GM18909 (cell line): ENCODE results near the gene KIF26B.

Experiments used
- ATAC-seq: cut with Tn5 transposase; IDR thresholded peaks from one replicate; pipeline ENCODE4 v1.9.1; 2021; ENCODE audit warnings: mild to moderate bottlenecking; ENCODE audit not compliant: unreplicated experiment, poor library complexity

Gene KIF26B

GRCh38 chr1:245530937-245531336 lies 376.2 kb downstream of the KIF26B start:
- ATAC-seq, result no peak

DNA sequence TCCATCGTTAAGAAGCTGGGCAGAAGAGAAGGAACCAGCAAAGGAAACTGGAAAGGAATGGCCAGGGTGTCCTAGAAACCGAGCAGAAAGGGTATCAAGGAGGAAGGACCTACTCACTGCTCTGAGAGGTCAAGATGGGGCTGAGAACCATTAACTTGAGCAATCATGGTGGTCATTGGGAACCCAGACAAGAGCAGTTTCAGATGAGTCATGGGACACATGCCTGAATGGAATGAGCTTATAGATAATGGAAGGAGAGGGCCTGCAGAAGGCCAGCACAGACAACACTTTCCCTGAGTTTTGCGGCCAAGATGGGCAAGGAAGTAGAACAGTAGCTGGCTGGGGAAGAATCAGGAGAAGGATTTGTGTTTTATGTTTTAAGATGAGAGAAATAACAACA lies 383.2 kb downstream of the KIF26B start:
- ATAC-seq, result no peak

GRCh38 chr1:245538671-245539070 lies 383.9 kb downstream of the KIF26B start:
- ATAC-seq, result no peak

DNA sequence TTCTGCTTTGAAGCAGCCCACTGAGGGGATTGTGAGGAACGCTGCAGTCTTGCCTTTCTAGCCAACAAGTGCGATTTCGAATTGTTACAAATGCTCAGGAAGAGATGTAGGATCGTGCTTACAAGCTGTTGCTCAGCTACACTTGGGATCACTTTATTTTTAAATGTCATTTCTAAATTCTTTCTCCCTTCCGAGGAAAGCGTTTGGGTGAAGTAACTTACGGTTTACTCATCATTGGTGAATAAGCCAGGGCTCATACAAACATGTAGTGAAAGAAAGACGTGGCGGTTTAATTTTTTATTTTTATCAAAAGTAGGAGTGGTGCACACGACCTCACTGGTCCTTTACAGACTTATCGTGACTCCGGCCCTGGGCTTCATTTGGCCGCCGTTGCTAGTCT lies 386.6 kb downstream of the KIF26B start:
- no peak for ATAC-seq

- no peak for ATAC-seq
Observed at GRCh38 chr1:245542365-245542764, 387.6 kb downstream of the KIF26B start.

DNA sequence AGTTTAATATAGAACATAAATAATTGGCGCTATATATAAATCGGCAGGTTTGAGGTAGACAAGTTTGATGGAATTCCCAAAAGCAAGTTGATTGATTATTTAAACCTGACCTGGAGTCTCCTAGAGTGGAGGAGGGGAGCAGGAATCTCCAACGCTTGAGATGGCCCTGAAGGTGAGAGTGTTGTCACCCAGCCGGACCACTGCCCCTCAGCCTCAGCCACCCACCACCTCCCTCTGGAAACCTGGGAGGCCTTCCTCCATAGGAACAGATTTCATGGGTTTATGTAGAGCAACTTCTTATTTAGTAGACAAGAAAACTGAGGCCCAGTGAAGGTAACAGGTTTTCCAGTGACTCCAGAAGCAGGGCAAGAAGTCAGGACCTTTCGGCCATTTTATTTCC lies 389.5 kb downstream of the KIF26B start:
- no peak for ATAC-seq

DNA sequence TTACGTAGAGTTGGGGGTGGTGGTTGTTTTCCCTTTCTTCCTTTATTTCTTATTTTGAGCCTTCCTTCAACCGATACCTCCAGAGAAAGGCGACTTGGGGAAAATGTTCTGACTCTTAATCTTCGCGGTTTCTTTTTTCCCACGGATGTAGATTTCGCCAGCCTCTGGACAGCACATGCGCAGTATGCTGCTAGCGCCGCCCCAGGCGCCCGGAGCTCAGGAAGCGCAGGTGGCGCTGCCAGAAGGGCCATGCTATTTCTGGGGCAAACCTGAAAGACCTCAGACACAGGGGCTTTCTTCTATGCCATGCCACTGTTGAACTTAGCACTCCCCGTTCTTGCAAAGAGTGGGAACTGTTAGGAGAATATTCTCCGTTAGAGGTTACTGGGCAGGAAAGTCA lies 392.1 kb downstream of the KIF26B start:
- ATAC-seq, result no peak

GRCh38 chr1:245549996-245550719 lies 395.4 kb downstream of the KIF26B start:
- ATAC-seq, result no peak

DNA sequence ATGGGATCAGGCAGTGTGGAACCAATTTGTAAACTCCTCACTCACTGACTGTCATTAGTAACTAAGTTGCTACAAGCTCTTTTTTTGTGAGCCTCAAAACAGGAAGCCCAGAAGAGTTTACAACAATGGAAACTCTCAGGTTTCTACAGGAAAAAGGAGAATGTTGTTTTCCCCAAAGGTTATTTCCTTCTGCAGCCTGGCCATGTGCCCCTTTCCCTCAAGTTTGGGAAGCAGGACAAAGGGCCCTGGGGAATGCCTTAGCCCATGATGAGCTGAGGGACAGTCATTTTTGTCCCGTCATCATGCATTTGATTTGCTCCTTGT lies 395.9 kb downstream of the KIF26B start:
- ATAC-seq, result no peak

DNA sequence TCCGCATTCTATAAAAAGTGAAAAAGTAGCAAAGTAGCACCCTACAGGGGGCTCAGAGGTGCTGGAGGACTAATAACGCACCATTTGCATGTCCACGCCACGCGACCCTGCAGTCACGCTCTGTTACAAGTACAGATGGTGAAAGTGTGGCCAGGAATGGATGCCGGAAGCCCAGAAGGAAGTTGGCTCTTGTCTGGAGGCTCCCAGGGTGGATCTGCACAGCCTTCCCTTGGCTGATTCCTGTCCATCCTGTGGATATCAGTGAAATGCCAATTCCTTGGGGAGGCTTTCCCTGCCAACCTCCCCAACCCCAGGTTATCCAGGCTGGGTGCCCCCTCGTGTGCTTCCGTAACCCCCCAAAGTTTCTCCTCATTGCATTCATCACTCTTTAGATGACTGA lies 396.8 kb downstream of the KIF26B start:
- no peak for ATAC-seq

- no peak for ATAC-seq
Observed at GRCh38 chr1:245552331-245552730, 397.5 kb downstream of the KIF26B start.

DNA sequence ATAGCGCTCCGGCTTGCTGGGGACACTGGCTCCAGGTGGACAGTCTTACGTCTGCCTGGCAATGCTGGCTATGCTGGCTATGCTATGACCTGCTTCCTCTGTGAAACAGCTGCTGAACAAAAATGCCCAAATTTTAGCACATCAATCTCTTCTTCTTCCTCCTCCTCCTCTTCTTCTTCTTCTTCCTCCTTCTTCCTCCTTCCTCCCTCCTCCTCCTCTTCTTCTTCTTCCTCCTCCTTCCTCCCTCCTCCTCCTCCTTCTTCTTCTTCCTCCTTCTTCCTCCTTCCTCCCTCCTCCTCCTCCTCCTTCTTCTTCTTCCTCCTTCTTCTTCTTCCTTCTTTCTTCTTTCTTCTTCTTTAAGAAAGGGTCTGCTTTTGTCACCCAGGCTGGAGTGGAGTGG lies 401.3 kb downstream of the KIF26B start:
- no peak for ATAC-seq

- no peak for ATAC-seq
Observed at GRCh38 chr1:245558069-245558468, 403.3 kb downstream of the KIF26B start.

- ATAC-seq, result no peak
Observed at GRCh38 chr1:245560316-245560859, 405.6 kb downstream of the KIF26B start.

DNA sequence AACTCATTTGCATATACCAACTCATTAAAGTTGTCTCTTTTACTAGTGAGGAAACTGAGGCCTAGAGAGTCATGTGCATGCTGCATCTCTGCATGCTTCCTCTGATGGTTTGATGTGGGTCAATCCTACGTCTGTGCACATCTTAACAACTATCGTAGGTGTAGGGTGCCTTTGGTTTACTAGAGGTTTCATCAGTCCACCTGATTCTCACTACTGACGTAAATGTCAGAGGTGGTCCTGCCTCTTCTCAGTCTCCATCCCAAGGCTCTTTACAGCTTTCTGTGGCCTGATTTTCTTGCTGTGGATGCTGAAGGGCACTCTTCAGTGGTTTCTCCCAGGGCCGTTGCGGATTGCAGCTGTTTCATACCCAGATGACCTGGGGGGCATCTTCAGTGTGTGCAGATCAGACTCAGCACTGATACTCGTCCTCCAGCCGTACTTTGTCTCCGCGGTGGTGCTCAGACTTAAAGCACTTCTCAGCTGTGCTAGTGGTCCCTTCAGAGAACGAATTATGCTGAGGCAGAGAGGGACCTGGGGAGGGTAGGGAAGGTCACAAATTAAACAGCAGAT lies 407.0 kb downstream of the KIF26B start:
- no peak for ATAC-seq

GRCh38 chr1:245566134-245566533 lies 411.3 kb downstream of the KIF26B start:
- ATAC-seq, result no peak

DNA sequence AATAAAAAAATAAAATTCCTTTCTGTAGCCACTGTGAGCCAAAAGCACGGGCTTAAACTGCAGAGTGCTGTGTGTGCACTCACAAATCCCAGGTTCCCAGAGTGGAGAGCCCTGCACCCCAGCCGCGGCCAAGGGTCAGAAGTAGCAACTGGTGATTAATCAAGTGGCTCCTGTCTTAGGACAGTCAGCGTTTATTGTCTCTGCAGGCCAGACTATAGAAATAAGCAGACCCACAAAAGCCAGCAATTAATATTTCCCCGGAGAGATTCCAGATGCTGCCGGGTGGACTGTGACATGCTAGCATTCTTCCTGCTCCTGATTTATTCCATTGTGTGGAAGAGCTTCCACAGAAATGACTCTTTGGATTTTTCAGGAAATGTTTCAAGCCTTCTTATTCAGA lies 412.2 kb downstream of the KIF26B start:
- ATAC-seq, result no peak

DNA sequence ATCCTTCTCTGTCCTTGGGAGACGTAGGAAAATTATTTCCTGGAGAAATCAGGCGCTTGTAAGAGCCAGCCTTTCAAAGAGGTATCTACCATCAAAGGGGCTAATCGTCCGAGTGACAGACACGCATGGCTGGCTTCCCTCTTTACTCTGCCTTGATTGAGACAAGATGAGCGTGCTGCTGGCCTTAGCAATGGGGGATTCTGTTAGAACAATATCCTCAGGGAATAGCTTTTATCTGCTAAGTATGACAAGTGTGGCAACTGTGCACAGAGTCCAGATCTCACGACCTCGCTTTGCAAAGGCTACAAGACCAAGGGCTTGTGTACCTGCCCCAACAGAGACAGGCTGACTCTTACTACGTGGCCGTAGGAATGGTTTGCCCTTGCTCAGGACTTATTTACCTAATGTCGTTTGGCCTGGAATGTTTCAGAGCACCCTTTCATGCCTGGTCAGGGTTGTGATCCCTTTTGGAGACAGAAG lies 417.1 kb downstream of the KIF26B start:
- no peak for ATAC-seq

DNA sequence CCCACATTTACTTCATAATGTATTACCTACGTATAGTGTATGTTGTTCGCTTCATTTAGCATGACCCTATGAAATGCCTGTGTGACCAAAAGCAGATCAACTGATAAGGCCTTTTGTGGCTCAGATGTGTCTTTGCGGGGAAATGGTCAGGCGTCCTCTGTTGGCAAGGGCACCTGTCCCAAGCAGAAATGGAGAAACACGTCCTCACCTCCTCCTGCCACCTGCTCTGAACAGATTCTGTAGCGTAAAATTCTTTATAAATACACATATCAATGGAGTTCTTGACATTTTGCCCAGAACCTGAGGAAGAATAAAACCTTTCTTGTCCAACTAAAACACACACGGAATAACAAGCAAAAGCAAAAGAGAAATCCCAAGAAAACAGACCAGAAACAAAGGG lies 417.9 kb downstream of the KIF26B start:
- no peak for ATAC-seq

DNA sequence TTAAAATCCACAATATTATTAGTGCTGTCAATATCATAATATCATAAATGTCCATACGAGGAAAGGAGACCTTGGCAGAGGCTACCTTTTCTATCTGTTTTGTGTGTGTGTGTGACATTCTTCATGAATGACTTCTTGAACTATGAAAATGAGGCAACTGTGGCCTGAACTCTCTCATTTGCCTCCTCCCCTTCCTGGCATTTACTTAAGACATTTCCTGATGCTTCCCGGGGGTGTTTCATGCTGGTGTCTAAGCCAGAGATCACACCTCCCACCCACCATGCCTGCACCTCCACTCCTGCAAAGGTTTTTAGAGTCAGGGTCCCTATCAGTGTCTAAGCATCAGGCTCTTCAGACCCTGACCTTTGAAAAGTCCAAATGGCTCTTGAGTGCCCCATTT lies 420.9 kb downstream of the KIF26B start:
- ATAC-seq, result no peak

GRCh38 chr1:245576323-245576722 lies 421.5 kb downstream of the KIF26B start:
- no peak for ATAC-seq
